ENCODE data around the gene DDO. TPM values are rescaled to one million over a fixed set of nuclear protein-coding genes. Genes with fewer than 3 reads are reported as not detected.

DDO gene
- total and polyA plus RNA-seq, 9 donors: 0.45 to 2.5 (median 0.88) TPM; not detected in 3

- Histone ChIP-seq H3K4me1 (ENCODE audit: insufficient read depth) (no peaks in the 10 kb centered on the region), H3K27ac (no peak overlapping the region), H3K4me3 (no peak overlapping the region), H3K9me3 (peaks cover 0 to 5% of the 10 kb centered on the region in 2 donors), H3K36me3 (no peaks in the 10 kb centered on the region), H3K27me3 (no peaks in the 10 kb centered on the region)
- intact Hi-C loops (cut with DNase I): no loop called here
- 68 to 77% (median 68%) methylated on average over 6 of the region's 6 CpGs for WGBS, 3 donors
- TF ChIP-seq CTCF (IDR thresholded peaks at IDR 0.05) (no peak), EP300 (IDR thresholded peaks at IDR 0.05) (no peak), POLR2A (IDR thresholded peaks at IDR 0.05) (no peak)
- DNase-seq: no peak
Observed at GRCh38 chr6:110419028-110419739, 3.8 kb upstream of the DDO start.

GRCh38 chr6:110418594-110418993, 3.2 kb upstream of the DDO start:
- no peaks in the 10 kb centered on the region for H3K27me3 ChIP-seq
- H3K4me3 ChIP-seq: no peak overlapping the region
- H3K4me1 ChIP-seq (ENCODE audit: insufficient read depth): no peaks in the 10 kb centered on the region
- WGBS, 3 donors: 80 to 89% (median 85%) methylated on average over 3 of the region's 3 CpGs
- no peaks in the 10 kb centered on the region for H3K36me3 ChIP-seq
- H3K9me3 ChIP-seq: peaks cover 0 to 5% of the 10 kb centered on the region in 2 donors
- no peak overlapping the region for H3K27ac ChIP-seq
- intact Hi-C loops (cut with DNase I): no loop called here
- DNase-seq: no peak
- TF ChIP-seq CTCF (IDR thresholded peaks at IDR 0.05): no peak
- TF ChIP-seq EP300 (IDR thresholded peaks at IDR 0.05): no peak

GRCh38 chr6:110414669-110415068, 706 bp downstream of the DDO start:
- WGBS, 3 donors: 44 to 59% (median 56%) methylated on average over 4 of the region's 4 CpGs

DNA sequence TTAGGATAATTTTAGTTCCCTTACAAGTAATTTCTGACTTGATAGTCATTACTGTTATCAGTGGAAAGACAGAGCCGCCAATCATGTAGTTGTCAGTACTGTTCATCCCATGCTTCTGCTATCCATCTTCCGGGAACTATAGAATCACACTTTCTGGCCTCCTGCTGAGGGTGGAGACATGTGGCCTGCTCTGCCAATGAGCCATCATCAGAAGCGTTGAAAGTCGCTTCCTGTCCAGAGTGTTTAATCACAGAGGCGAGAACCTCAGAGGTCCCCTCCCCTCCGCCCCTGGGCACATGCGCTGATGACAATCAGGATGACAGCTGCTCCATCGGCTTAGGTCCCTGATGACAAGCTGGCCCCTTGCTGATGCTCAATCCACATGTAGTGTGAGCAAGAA, 3.0 kb downstream of the DDO start:
- H3K9me3 ChIP-seq: no peaks in the 10 kb centered on the region
- TF ChIP-seq POLR2A (IDR thresholded peaks at IDR 0.05) (no peak), EP300 (IDR thresholded peaks at IDR 0.05) (no peak), CTCF (IDR thresholded peaks at IDR 0.05) (no peak)
- intact Hi-C loops (cut with DNase I): no loop called here
- no peak for DNase-seq
- H3K27me3 ChIP-seq: no peaks in the 10 kb centered on the region
- H3K4me1 ChIP-seq (ENCODE audit: insufficient read depth): no peaks in the 10 kb centered on the region
- no peak overlapping the region for H3K4me3 ChIP-seq
- 85 to 91% (median 90%) methylated on average over 8 of the region's 8 CpGs for WGBS, 3 donors
- no peak overlapping the region for H3K27ac ChIP-seq
- H3K36me3 ChIP-seq: no peaks in the 10 kb centered on the region

More at GRCh38 chr6:110414669-110415068, 706 bp downstream of the DDO start:
- Histone ChIP-seq H3K36me3 (no peaks in the 10 kb centered on the region), H3K4me1 (ENCODE audit: insufficient read depth) (no peaks in the 10 kb centered on the region), H3K4me3 (no peak overlapping the region), H3K27me3 (no peaks in the 10 kb centered on the region), H3K9me3 (no peaks in the 10 kb centered on the region), H3K27ac (no peak overlapping the region)
- TF ChIP-seq EP300 (IDR thresholded peaks at IDR 0.05): no peak
- TF ChIP-seq CTCF (IDR thresholded peaks at IDR 0.05): no peak
- no peak for TF ChIP-seq POLR2A (IDR thresholded peaks at IDR 0.05)
- no peak for DNase-seq
- intact Hi-C loops (cut with DNase I): no loop called here

All from ovary (tissue), 9 donors.